Measurements from ENCODE around the gene PCDHB13. TPM values are rescaled to one million over a fixed set of nuclear protein-coding genes. Genes with fewer than 3 reads are reported as not detected.
"Not testable (repeated sequence)": the region's sequence is repeated elsewhere in the genome, so short reads cannot be mapped to it uniquely, and the experiment has no call there.

The PCDHB13 gene
- total RNA-seq (2016; rRNA removed; fragmentation: Illumina TruSeq; extraction: Trizol) (0.52 and 0.80 TPM in 2 replicates), polyA plus RNA-seq (2011; rRNA removed) (0.57 and 0.63 TPM in 2 replicates), polyA minus RNA-seq (2011; rRNA and poly(A)+ RNA removed; ENCODE audit: low replicate concordance) (0.05 and 1.1 TPM in 2 replicates), Bru-seq, nascent RNA (percentile 41 among the genes with signal in this experiment), BruChase-seq, experiment 1, labeled RNA remaining after a 6-hour chase (percentile 65 among the genes with signal in this experiment), BruChase-seq, experiment 2, labeled RNA remaining after a 2-hour chase (percentile 52 among the genes with signal in this experiment)
- not detected in 2 replicates for total RNA-seq (2016; cell fraction: cytosol; rRNA removed; fragmentation: Illumina TruSeq; extraction: Trizol; ENCODE audit: low read depth)
- 0.25 and 0.50 TPM in 2 replicates for total RNA-seq (2016; cell fraction: insoluble cytoplasmic fraction; rRNA removed; fragmentation: Illumina TruSeq; extraction: Trizol)
- total RNA-seq (2016; cell fraction: membrane; rRNA removed; fragmentation: Illumina TruSeq; extraction: Trizol): 0.10 and 0.15 TPM in 2 replicates
- 1.3 and 1.8 TPM in 2 replicates for total RNA-seq (2016; cell fraction: nucleus; rRNA removed; fragmentation: Illumina TruSeq; extraction: Trizol)
- polyA plus RNA-seq (2011; cell fraction: cytosol; rRNA removed): 0.46 and 0.47 TPM in 2 replicates
- 0.92 and 1.1 TPM in 2 replicates for polyA plus RNA-seq (2011; cell fraction: nucleus; rRNA removed)
- 0.71 and 0.89 TPM in 2 replicates for polyA plus RNA-seq (2012)
- polyA plus RNA-seq (2016; cell fraction: cytosol; fragmentation: Illumina TruSeq; extraction: Trizol; ENCODE audit: low read depth): 0.06 TPM in 1 of 2 replicates, not detected in the other
- 0.24 and 0.40 TPM in 2 replicates for polyA plus RNA-seq (2016; cell fraction: insoluble cytoplasmic fraction; fragmentation: Illumina TruSeq; extraction: Trizol; ENCODE audit: low read depth)
- 0.07 TPM in 2 replicates for polyA plus RNA-seq (2016; cell fraction: membrane; fragmentation: Illumina TruSeq; extraction: Trizol; ENCODE audit: low read depth)
- polyA plus RNA-seq (2016; cell fraction: nucleus; fragmentation: Illumina TruSeq; extraction: Trizol; ENCODE audit: insufficient read depth, low read depth): 1.5 and 1.9 TPM in 2 replicates
- 0.35 and 0.79 TPM in 2 replicates for polyA minus RNA-seq (2011; cell fraction: cytosol; rRNA and poly(A)+ RNA removed)
- 0.90 and 1.6 TPM in 2 replicates for polyA minus RNA-seq (2011; cell fraction: nucleus; rRNA and poly(A)+ RNA removed)
- long read RNA-seq, experiment 1: 0 reads
- long read RNA-seq, experiment 2, full-length matches to known transcripts: 1 of 1 reads
- long read RNA-seq, experiment 2, partial matches to known transcripts: 0 of 1 reads
- long read RNA-seq, experiment 2, other reads (novel, unspliced or antisense): 0 of 1 reads

GRCh38 chr5:141213656-141214339 lies at the start of gene PCDHB13:
TSS of gene PCDHB13 (plus strand) at chr5:141213919. CDS start at chr5:141214124, 205 bp downstream.
- H2AFZ ChIP-seq (ENCODE audit: low read length); H4K20me1 ChIP-seq (ENCODE audit: insufficient read depth, low read length); H3K27me3 ChIP-seq (ENCODE audit: control insufficient read depth in 1 of 2, insufficient read depth in 2 of 2, low read length in 2 of 2); H3K79me2 ChIP-seq (ENCODE audit: insufficient read depth, low read length); in situ Hi-C loops (cut with HindIII; ENCODE audit: extremely low pct_ligation_motif_present, low pct_unique_long_range_greater_than_20kb); intact Hi-C loops (cut with micrococcal nuclease; ENCODE audit: unreplicated experiment); POLR2A ChIA-PET; H3K9me3 ChIP-seq (ENCODE audit: low read length); H3K4me3 ChIP-seq (replicated peaks in 1 of 3; ENCODE audit: insufficient read depth in 1 of 3, low read depth in 2 of 3, low read length in 3 of 3); H3K4me1 ChIP-seq (ENCODE audit: insufficient read depth, low read length); H3K27ac ChIP-seq (ENCODE audit: extremely low read length, insufficient read depth, low read length); H3K36me3 ChIP-seq (replicated peaks in 1 of 2; ENCODE audit: control insufficient read depth in 1 of 2, insufficient read depth in 2 of 2, low read length in 2 of 2); H3K9ac ChIP-seq (ENCODE audit: insufficient read depth, low read depth, low read length); CTCF ChIA-PET (ENCODE audit: low intra/inter-chr PET ratio, low total read pairs): not testable (repeated sequence)
- H3K4me2 ChIP-seq (ENCODE audit: low read depth, low read length): 0 out of 2 replicates have a peak within 1 kb of the TSS, but pooled peaks have one; percentile 23
- WGBS (ENCODE audit: low lambda C conversion rate): 0% methylated on average over 12 of the region's 18 CpGs
- ATAC-seq (peak; percentile 96), DNase-seq (ENCODE audit: low spot score) (peak; percentile 68), FAIRE-seq (peak; percentile 76)
- peak; percentile 70 for TF ChIP-seq STAG1 (CRISPR knock-in tag; IDR thresholded peaks at IDR 0.05)
- TF ChIP-seq RAD21 (CRISPR knock-in tag; IDR thresholded peaks at IDR 0.05): peak; percentile 59
- peak; percentile 28 to 67; a peak in 1 of 4 replicates for TF ChIP-seq HMGXB4 (CRISPR knock-in tag; IDR thresholded peaks at IDR 0.05; ENCODE audit: borderline replicate concordance in 1 of 2, low read depth in 1 of 2)
- TF ChIP-seq CTCF (CRISPR knock-in tag; IDR thresholded peaks at IDR 0.05): peak; percentile 71
- TF ChIP-seq ZNF574 (CRISPR knock-in tag; IDR thresholded peaks at IDR 0.05): peak; percentile 51
- TF ChIP-seq SMC3 (IDR thresholded peaks at IDR 0.05; ENCODE audit: low read length): peak; percentile 52
- TF ChIP-seq ZNF263 (CRISPR knock-in tag; IDR thresholded peaks at IDR 0.05): peak; percentile 69
- BruUV-seq (replicated peaks): TSS peak; percentile 59

All from HepG2 (cell line).